HG02973 (cell line): Measurements from ENCODE around the gene DBI.
A peak's percentile ranks its signal among the peaks of the same experiment; 100 is the strongest.
"Not testable (repeated sequence)": the region's sequence is repeated elsewhere in the genome, so short reads cannot be mapped to it uniquely, and the experiment has no call there.

Source experiments
- ATAC-seq: cut with Tn5 transposase; IDR thresholded peaks from one replicate; pipeline ENCODE4 v1.9.1; 2021; ENCODE audit warnings: moderate library complexity; ENCODE audit not compliant: unreplicated experiment

Gene DBI

GRCh38 chr2:119364798-119365197, 2.0 kb upstream of the DBI start:
- ATAC-seq, result no peak

- no peak for ATAC-seq
These were observed 1.3 kb upstream of the DBI start for GRCh38 chr2:119365436-119365835.

- peak; percentile 7 for ATAC-seq
These were observed 572 bp upstream of the DBI start for GRCh38 chr2:119366161-119366648.

GRCh38 chr2:119367472-119368099, 809 bp downstream of the DBI start:
- peak; percentile 24 for ATAC-seq

GRCh38 chr2:119369845-119370244, 3.1 kb downstream of the DBI start:
- ATAC-seq, result no peak

- no peak for ATAC-seq
These were observed 4.3 kb downstream of the DBI start for GRCh38 chr2:119371111-119371510.

- ATAC-seq, result no peak
These were observed 6.2 kb downstream of the DBI start for GRCh38 chr2:119372778-119373568.

GRCh38 chr2:119373907-119374745, 7.3 kb downstream of the DBI start:
- not testable (repeated sequence) for ATAC-seq

- not testable (repeated sequence) for ATAC-seq
These were observed 9.6 kb downstream of the DBI start for GRCh38 chr2:119376406-119376805.

- no peak for ATAC-seq
These were observed 10.0 kb downstream of the DBI start for GRCh38 chr2:119376810-119377209.

GRCh38 chr2:119377294-119377992, 10.7 kb downstream of the DBI start:
- ATAC-seq, result no peak

GRCh38 chr2:119377993-119378345, 11.2 kb downstream of the DBI start:
- ATAC-seq, result no peak

GRCh38 chr2:119378566-119378965, 11.8 kb downstream of the DBI start:
- ATAC-seq, result no peak

GRCh38 chr2:119383410-119384140, 16.8 kb downstream of the DBI start:
- ATAC-seq, result no peak

GRCh38 chr2:119384971-119385370, 18.2 kb downstream of the DBI start:
- no peak for ATAC-seq

GRCh38 chr2:119385466-119385865, 18.7 kb downstream of the DBI start:
- no peak for ATAC-seq

- ATAC-seq, result peak; percentile 81
These were observed 20.8 kb downstream of the DBI start for GRCh38 chr2:119387381-119388129.

- no peak for ATAC-seq
These were observed 23.0 kb downstream of the DBI start for GRCh38 chr2:119389615-119390306.
